HUDEP-2 (cell line): ENCODE measurements around the gene SLC29A1.
A peak's percentile ranks its signal among the peaks of the same experiment; 100 is the strongest.
"Not testable (repeated sequence)": the region's sequence is repeated elsewhere in the genome, so short reads cannot be mapped to it uniquely, and the experiment has no call there.

Experiments used
- DNase-seq, 76 experiments: peaks; one replicate each; lab custom pipeline; 2025; ENCODE audit not compliant: unreplicated experiment in 76 of 76; lab: John Stamatoyannopoulos, UW

Gene SLC29A1

GRCh38 chr6:44221291-44221960 lies 2.0 kb upstream of the SLC29A1 start:
- peak; percentile 68 to 99 (median 98) for DNase-seq

DNA sequence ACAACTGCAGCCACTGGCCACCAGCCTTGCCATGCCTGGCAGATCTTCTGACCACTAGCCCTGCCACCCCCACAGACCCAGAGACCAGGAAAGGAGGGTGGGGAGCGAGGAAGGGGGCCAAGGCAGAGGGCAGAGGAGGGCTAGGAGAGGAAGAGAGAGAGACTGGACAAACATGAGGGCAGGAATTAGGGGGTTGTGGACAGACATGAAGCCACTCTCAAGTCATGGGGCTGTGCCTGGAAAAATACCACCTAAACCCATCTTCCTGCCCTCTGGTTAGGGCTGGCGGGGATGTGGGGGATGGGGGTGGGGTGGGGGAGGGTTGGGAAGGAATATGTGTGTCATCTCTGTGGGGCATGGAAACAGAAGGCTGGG lies 1.4 kb upstream of the SLC29A1 start:
- peak in 2 of 76 experiments; percentile 44 to 57 for DNase-seq

GRCh38 chr6:44222486-44223318 lies 693 bp upstream of the SLC29A1 start:
- DNase-seq, result no peak

DNA sequence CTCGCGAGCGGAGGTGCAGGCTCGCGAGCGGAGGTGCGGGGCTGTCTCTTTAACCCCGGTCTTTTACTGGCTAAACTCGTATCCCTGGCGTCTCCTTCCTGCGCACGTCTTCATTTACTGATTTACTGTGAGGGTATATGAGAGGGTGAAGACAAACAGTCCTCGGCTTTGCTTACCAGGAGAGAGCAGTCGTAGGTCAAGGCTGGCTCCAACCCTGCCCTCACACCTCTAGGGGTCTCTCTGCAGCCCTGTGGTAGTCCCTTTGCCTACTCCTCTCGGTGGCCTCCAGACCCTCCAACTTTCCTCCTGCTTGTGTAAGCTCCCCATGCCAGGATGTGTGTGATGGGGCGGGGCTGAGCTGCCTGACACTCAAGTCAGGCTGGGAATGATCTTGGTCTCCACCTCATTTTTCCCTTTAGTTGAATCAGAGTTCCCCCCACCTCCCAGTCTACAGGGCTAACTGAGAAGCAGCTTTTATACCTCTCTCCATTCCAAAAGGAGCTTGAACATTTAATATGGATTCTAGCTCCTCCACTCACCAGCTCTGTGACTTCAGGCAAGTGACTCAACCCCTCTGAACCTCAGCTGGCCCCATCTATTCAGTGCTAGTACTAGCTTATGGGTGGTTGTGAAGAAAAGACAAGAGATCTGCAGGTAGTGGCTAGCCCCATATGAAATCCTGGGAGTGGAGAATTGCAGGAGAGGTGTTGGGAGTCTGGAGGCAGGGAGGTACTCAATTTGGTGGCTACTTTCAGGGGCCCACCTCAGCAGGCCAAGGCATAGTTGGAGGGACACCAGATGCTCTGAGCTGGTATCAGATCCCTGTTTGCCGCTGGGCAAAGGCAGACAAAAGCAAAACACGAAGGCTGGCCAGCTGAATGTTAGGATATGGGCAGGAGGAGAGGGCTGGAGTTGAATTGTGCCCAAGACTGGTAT lies 902 bp downstream of the SLC29A1 start:
- peak in 28 of 76 experiments; percentile 24 to 75 (median 51) for DNase-seq

DNA sequence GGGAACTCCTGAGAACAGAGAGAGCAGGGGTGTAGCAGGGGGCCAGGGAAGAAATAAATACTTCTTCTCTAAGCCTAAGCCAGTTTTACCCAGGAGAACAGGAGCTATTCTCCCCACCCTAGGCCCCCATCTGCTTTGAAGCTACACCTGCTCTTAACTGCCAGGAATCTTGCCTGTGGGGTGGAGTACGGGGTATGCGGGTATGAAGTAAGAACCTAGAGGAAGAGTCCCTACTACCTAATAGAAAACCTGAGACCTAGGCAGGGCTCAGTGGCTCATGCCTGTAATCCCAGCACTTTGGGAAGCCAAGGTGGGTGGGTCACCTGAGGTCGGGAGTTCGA lies 1.5 kb downstream of the SLC29A1 start:
- DNase-seq, result no peak

GRCh38 chr6:44225579-44226325 lies 2.4 kb downstream of the SLC29A1 start:
- DNase-seq, result peak in 74 of 76 experiments; percentile 46 to 97 (median 86)

DNA sequence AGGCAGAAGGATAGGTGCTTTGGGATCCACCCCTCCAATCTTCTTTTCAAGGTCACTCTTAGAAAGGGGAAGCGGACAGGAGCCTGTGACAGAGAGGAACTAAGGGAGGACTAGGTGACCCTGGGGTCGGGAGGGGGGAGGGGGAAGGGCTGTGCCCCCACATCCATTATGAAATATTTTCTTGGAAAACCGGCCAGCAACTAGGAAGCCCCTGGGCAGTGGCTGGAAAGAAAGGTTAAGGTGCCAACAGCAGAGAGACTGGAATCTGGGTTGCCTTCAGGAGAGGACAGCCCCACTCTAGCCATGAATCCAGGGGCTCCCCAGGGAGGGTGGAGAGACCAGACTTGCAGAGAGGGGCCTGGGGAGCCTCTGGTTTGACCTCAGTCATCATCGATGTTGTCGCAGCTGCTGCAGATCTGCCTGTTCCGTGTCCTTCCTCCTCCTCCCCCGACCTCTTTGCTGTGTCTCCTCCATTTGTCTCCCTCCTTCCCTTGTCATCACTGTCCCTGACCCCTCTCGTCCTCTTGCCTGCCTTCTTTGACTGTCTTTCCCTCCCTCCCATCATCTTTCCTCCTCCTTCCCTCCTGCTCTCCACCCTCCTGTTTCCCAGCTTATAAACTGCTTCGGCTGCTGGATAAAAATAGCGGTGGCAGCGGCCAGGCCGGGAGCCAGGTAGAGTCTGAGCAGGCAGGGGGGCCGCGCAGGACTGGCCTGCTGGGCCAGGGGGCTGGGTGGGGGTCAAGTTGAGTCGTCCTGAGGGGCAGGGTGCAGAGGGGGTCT lies 3.2 kb downstream of the SLC29A1 start:
- DNase-seq, result peak in 2 of 76 experiments; percentile 13 to 50

- peak in 28 of 76 experiments; percentile 13 to 50 (median 32) for DNase-seq
Measured at GRCh38 chr6:44227148-44227793, 3.9 kb downstream of the SLC29A1 start.

DNA sequence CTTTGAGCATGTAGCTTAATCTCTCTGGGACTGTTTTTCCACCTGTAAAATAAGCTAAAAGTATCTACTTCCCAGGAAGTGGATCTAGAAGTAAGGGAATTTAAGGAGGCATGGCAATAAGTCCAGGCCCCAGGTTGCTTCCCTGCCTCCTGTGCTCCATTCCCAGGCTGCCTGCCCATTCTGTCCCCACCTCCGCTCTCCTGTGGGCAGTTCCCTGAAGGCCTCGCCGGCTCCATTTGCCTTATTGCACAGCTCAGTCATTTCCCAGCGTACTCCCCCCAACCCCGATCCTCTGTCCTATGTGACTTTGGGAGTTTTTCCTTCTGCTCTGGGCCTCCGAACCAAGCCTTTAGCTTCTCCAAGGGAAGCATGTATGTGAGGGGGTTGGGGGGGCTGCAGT lies 4.6 kb downstream of the SLC29A1 start:
- no peak for DNase-seq

GRCh38 chr6:44228433-44228832 lies 5.0 kb downstream of the SLC29A1 start:
- DNase-seq, result no peak

DNA sequence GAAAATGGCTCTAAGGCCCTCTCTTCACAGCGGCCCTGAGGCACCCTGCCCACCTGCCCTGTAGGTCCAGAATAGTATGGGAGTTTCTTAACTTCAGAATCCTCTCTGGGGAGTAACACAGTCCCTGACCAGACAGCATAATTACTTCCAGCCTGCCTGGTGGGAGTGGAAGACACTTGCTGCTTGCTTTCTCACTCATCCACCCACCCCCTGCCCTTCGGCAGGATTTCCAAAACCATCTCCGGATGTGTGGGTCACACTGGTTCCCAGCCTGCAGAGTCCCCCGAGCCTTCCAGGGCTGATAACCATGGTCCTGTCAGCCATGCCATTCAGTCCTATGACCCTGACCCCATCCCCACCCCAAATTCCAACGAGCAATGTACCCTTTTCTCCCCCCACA lies 5.4 kb downstream of the SLC29A1 start:
- no peak for DNase-seq

- DNase-seq, result no peak
Measured at GRCh38 chr6:44229376-44230033, 6.1 kb downstream of the SLC29A1 start.

DNA sequence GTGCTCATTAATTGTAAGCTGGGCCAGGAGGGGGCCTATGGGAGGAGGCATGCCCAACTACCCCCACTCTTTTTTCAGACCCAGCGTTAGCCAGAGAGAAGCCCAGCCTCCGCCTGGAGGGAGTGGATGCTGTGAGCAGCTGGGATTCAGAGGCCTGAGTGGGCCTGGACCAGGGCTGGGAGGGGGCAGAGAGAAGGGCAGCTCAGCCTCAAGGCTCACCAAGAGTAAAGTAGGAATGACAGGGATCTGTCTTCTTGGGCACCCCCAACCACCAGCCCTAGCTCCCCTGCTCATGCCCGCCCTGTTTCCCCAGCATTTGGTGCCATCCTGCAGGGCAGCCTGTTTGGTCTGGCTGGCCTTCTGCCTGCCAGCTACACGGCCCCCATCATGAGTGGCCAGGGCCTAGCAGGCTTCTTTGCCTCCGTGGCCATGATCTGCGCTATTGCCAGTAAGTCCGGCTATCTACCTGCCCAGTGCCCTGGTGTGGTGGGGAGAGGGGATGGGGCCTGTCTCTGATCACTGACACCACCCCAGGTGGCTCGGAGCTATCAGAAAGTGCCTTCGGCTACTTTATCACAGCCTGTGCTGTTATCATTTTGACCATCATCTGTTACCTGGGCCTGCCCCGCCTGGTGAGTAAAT lies 6.8 kb downstream of the SLC29A1 start:
- DNase-seq, result no peak

DNA sequence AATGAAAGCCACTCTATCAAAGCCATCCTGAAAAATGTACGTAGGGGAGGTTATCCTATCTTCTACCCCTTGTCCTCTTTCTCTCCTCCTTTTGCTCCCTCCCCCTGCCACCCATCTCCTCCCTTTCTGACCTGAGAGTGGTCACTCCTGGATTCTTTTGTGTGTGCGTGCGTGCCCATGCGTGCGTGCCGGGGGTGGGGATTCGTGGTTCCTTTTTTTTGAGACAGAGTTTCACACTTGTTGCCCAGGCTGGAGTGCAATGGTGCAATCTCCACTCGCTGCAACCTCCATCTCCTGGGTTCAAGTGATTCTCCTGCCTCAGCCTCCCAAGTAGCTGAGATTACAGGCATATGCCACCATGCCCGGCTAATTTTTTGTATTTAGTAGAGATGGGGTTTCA lies 8.0 kb downstream of the SLC29A1 start:
- not testable (repeated sequence) for DNase-seq

DNA sequence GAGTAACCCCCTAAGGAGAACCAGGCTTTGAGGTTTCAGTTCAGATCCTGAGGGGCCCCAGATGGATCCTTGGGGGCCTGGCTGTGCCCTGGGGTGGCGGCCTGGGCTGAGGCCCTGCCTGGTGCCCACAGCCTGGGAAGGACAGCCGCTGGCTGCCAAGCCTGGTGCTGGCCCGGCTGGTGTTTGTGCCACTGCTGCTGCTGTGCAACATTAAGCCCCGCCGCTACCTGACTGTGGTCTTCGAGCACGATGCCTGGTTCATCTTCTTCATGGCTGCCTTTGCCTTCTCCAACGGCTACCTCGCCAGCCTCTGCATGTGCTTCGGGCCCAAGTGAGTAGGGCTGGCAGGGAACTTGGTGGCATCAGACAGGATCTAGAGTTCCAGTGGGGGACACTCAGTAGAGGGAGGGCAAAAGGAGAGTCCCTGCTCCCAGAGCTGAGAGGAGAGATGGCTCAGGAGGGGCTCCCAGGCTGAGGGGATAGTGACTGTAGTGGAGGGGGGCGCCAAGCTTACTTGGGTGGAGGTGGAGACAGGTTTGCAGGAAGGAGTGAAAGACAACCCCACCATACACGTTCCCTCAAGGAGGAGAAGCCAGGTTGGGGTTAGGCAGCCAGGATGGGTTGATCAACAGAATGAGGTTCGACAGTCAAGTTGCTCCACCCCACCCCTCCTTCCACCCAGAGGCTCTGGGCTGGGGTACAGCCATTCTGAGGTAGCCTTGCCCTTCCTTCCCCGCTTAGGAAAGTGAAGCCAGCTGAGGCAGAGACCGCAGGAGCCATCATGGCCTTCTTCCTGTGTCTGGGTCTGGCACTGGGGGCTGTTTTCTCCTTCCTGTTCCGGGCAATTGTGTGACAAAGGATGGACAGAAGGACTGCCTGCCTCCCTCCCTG lies 9.5 kb downstream of the SLC29A1 start:
- DNase-seq, result no peak

- no peak for DNase-seq
Measured at GRCh38 chr6:44233567-44234100, 10.2 kb downstream of the SLC29A1 start.
